ENCODE measurements around the gene GRM2.
"Not testable (repeated sequence)": the region's sequence is repeated elsewhere in the genome, so short reads cannot be mapped to it uniquely, and the experiment has no call there.

The GRM2 gene

DNA sequence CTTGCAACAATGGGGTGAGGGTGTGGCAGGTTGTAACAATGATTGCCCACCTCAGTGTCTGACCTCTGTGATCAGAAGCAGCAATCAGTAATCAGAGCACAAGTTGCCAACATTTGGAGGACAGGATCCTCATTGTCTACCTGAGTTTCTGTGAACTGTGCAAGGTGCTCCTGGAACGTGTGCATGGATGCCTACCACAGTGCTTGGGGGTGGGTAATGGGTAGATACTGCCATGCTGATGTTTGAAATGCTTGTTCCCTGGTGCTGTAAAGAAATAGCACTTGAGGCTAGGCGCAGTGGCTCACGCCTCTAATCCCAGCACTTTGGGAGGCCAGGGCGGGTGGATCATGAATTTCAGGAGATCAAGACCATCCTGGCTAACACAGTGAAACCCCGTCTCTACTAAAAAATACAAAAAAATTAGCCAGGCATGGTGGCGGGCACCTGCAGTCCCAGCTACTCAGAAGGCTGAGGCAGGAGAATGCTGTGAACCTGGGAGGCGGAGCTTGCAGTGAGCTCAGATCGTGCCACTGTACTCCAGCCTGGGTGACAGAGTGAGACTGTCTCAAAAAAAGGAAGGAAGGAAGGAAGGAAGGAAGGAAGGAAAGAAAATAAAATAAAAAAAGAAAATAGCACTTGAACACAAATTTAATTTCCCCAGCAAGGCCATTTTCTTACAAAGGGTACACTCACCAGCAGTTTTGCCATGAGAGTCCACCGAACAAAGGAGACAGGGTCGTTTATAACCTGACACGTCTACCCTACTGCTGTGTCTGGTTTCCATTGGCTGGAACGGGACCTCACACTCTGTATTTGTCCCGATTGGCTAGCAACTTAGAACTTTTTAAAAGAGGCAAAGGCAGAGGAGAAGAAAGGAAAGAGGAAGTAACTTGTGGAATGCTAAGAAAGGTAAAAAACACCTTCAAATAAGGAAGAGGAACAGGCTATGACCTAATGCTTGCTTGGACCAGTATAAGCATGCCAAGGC is 47.2 kb downstream of the GRM2 start:
- H3K4me3 Mint-ChIP-seq, H3K27ac Mint-ChIP-seq, H3K27me3 Mint-ChIP-seq, H3K36me3 Mint-ChIP-seq, H3K9me3 Mint-ChIP-seq: not testable (repeated sequence)
- peaks cover 10% of the 10 kb centered on the region for H3K4me1 Mint-ChIP-seq

DNA sequence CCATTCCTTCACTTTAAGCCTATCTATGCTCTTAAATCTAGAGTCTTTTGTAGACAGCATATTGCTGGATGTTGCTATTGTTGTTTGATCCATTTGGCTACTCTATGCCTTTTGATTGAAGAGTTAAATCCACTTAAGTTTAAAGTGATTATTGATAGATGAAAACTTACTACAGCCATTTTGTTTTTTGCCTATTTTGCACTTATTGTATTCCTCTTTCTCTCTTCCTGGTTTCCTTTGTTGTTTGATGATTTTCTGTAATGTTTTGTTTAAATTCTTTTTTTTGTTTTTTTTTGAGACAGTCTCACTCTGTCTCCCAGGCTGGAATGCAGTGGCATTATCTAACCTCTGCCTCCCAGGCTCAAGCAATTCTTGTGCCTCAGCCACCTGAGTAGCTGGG is 52.3 kb downstream of the GRM2 start:
- no peaks in the 10 kb centered on the region for H3K4me1 Mint-ChIP-seq
- H3K27me3 Mint-ChIP-seq = peaks cover 3% of the 10 kb centered on the region
- no peak overlapping the region for H3K27ac Mint-ChIP-seq
- no peak overlapping the region for H3K4me3 Mint-ChIP-seq
- peaks cover 20% of the 10 kb centered on the region for H3K9me3 Mint-ChIP-seq
- peaks cover 15% of the 10 kb centered on the region for H3K36me3 Mint-ChIP-seq

All from activated naive CD4-positive, alpha-beta T cell treated with anti-CD3 and anti-CD28 coated beads, Interleukin-2, amount 50 U/mL, for 24 hours (primary cell).